IMR-90 (cell line): ENCODE results near the gene VCL. TPM values are rescaled to one million over a fixed set of nuclear protein-coding genes. Genes with fewer than 3 reads are reported as not detected.

Experiments used
- ATAC-seq: fragments of 200-7000 bp; cut with Tn5 transposase; 2 replicates; pipeline ENCODE4 v1.9.1; 2020; ENCODE audit warnings: low read depth, mild to moderate bottlenecking, moderate library complexity
- BruUV-seq: library from RNA; stranded (reverse); fragments of 400-500 nt; replicated peaks from 2 replicates; lab custom pipeline; 2021; lab: Mats Ljungman, UMichigan
- CTCF ChIA-PET: fragments of 300-600 bp; formaldehyde crosslinking; extraction: SDS; loops from one replicate; lab custom pipeline; 2021; ENCODE audit warnings: antibody characterized with exemption; lab: Yijun Ruan, JAX
- POLR2A ChIA-PET: fragments of 300-600 bp; sonication (Branson Sonifier 250); formaldehyde crosslinking; loops from one replicate; lab custom pipeline; 2022; ENCODE audit warnings: antibody characterized with exemption; ENCODE audit not compliant: unreplicated experiment; lab: Charles Lee
- DNase-seq: peaks from one replicate; pipeline ENCODE4 v3.0.0; 2013
- H2AFZ ChIP-seq: replicated peaks from 2 replicates; pipeline ENCODE3; 2013; ENCODE audit warnings: low read length, mild to moderate bottlenecking; ENCODE audit not compliant: poor library complexity
- H2AK5ac ChIP-seq: 2 replicates; pipeline ENCODE4 v1.6.1; 2013; ENCODE audit warnings: low read depth, low read length, inconsistent platforms
- H2AK9ac ChIP-seq: replicated peaks from 2 replicates; pipeline ENCODE3; 2013; ENCODE audit warnings: mild to moderate bottlenecking, low read depth, low read length, moderate library complexity; ENCODE audit not compliant: poor library complexity
- H2BK120ac ChIP-seq: 2 replicates; pipeline ENCODE4 v1.6.1; 2013; ENCODE audit warnings: low read depth, low read length, inconsistent platforms
- H2BK15ac ChIP-seq: 3 replicates; pipeline ENCODE4 v1.6.1; 2013; ENCODE audit warnings: low read depth, low read length, inconsistent platforms
- H2BK20ac ChIP-seq: 2 replicates; pipeline ENCODE4 v1.6.1; 2013; ENCODE audit warnings: low read depth, mild to moderate bottlenecking, inconsistent platforms, low read length, moderate library complexity
- H2BK5ac ChIP-seq: 2 replicates; pipeline ENCODE4 v1.6.1; 2013; ENCODE audit warnings: mild to moderate bottlenecking, low read depth, low read length, inconsistent platforms; ENCODE audit not compliant: poor library complexity, severe bottlenecking
- H3K14ac ChIP-seq: replicated peaks from 2 replicates; pipeline ENCODE4 v1.6.1; 2013; ENCODE audit warnings: low read depth, low read length, inconsistent platforms
- H3K18ac ChIP-seq: 2 replicates; pipeline ENCODE4 v1.6.1; 2013; ENCODE audit warnings: low read depth, low read length, control low read depth
- H3K23ac ChIP-seq: 2 replicates; pipeline ENCODE4 v1.6.1; 2013; ENCODE audit warnings: low read depth, low read length, inconsistent platforms
- H3K27ac ChIP-seq: 2 replicates; pipeline ENCODE4 v1.5.1; 2013; ENCODE audit warnings: mild to moderate bottlenecking, control low read depth, low read length; ENCODE audit not compliant: insufficient read depth
- H3K27me3 ChIP-seq: 2 replicates; pipeline ENCODE4 v1.6.1; 2013; ENCODE audit warnings: low read length; ENCODE audit not compliant: control insufficient read depth, insufficient read depth
- H3K36me3 ChIP-seq: 2 replicates; pipeline ENCODE4 v1.6.1; 2013; ENCODE audit warnings: low read length, mixed read lengths; ENCODE audit not compliant: control insufficient read depth, insufficient read depth
- H3K4ac ChIP-seq: 2 replicates; pipeline ENCODE4 v1.6.1; 2013; ENCODE audit warnings: low read depth, low read length, inconsistent platforms
- H3K4me1 ChIP-seq: 2 replicates; pipeline ENCODE4 v1.6.1; 2013; ENCODE audit warnings: low read length, mixed read lengths; ENCODE audit not compliant: control insufficient read depth, insufficient read depth
- H3K4me2 ChIP-seq: 2 replicates; pipeline ENCODE4 v1.6.1; 2013; ENCODE audit warnings: low read depth, mild to moderate bottlenecking, control low read depth, low read length, moderate library complexity
- H3K4me3 ChIP-seq: 2 replicates; pipeline ENCODE4 v1.5.1; 2013; ENCODE audit warnings: low read depth, mild to moderate bottlenecking, control low read depth, low read length, moderate library complexity; ENCODE audit not compliant: insufficient read depth
- H3K56ac ChIP-seq: 2 replicates; pipeline ENCODE4 v1.6.1; 2013; ENCODE audit warnings: low read length, inconsistent platforms; ENCODE audit not compliant: insufficient read depth; ENCODE audit errors: extremely low read depth
- H3K79me1 ChIP-seq, 2 experiments: 2 replicates each; pipeline ENCODE4 v1.6.1; 2013; ENCODE audit warnings: low read length in 2 of 2, inconsistent platforms in 1 of 2, low read depth in 1 of 2
- H3K9ac ChIP-seq: 2 replicates; pipeline ENCODE4 v1.6.1; 2013; ENCODE audit warnings: low read depth, low read length, control low read depth
- H3K9me1 ChIP-seq: 2 replicates; pipeline ENCODE4 v1.6.1; 2013; ENCODE audit warnings: low read length, inconsistent platforms; ENCODE audit not compliant: insufficient read depth
- H3K9me3 ChIP-seq: 2 replicates; pipeline ENCODE4 v1.6.1; 2013; ENCODE audit warnings: low read length; ENCODE audit not compliant: control insufficient read depth, insufficient read depth
- H4K20me1 ChIP-seq: 2 replicates; pipeline ENCODE4 v1.6.1; 2013; ENCODE audit warnings: low read length, inconsistent platforms; ENCODE audit not compliant: insufficient read depth
- H4K5ac ChIP-seq: 2 replicates; pipeline ENCODE4 v1.6.1; 2013; ENCODE audit warnings: mild to moderate bottlenecking, low read depth, low read length, control low read depth
- H4K8ac ChIP-seq, 2 experiments: 2 replicates each; pipeline ENCODE4 v1.6.1; 2013; ENCODE audit warnings: low read depth in 2 of 2, low read length in 2 of 2, control low read depth in 1 of 2, inconsistent platforms in 1 of 2
- H4K91ac ChIP-seq: 2 replicates; pipeline ENCODE4 v1.6.1; 2013; ENCODE audit warnings: low read depth, low read length, inconsistent platforms; ENCODE audit not compliant: insufficient read depth
- CEBPB ChIP-seq: IDR thresholded peaks from 2 replicates; pipeline ENCODE4 v1.6.1; 2012; ENCODE audit warnings: low read depth, low read length, improper control_type of control experiment
- CHD1 ChIP-seq: IDR thresholded peaks from 2 replicates; pipeline ENCODE4 v1.6.1; 2012; ENCODE audit warnings: low read depth, low read length, improper control_type of control experiment
- WGBS, 2 experiments: methylation state at CpG; one replicate each; pipeline versions ENCODE4 v1.1.5 to v1.1.7; 2013; ENCODE audit warnings: missing lambda C conversion rate in 2 of 2; ENCODE audit not compliant: insufficient read length in 1 of 2; ENCODE audit errors: extremely low coverage in 2 of 2; 5-methylcytosine and 5-hydroxymethylcytosine counted together
- dilution Hi-C: fragments of 300-500 bp; cut with HindIII; formaldehyde crosslinking; loops from one replicate; pipeline ENCODE4 v1.14.3; 2018; ENCODE audit warnings: low sequenced_read_pairs; ENCODE audit not compliant: unreplicated experiment
- in situ Hi-C: fragments of 300-500 bp; cut with MboI; formaldehyde crosslinking; loops from 3 replicates; pipeline ENCODE4 v1.14.3; 2019; ENCODE audit warnings: low sequenced_read_pairs, inconsistent platforms, mixed read lengths
- intact Hi-C: fragments of 100-400 bp; cut with micrococcal nuclease; formaldehyde crosslinking; loops from 2 replicates; pipeline ENCODE4 v1.10.0; 2022
- polyA plus RNA-seq, 3 experiments: library from polyadenylated mRNA; depleted of rRNA; stranded (reverse); fragments of >200 nt; gene quantifications; 2 replicates each; pipeline ENCODE4 v1.2.3, GENCODE V29; 2012; ENCODE audit warnings: low replicate concordance in 1 of 3
- total RNA-seq: library from RNA; depleted of rRNA; stranded (reverse); fragments of >200 nt; gene quantifications from 2 replicates; pipeline ENCODE4 v1.2.3, GENCODE V29; 2012

Gene VCL
- total and polyA plus RNA-seq, 2 of the 4 experiments (the other 2 are of a cell fraction): 227 to 283 TPM

DNA sequence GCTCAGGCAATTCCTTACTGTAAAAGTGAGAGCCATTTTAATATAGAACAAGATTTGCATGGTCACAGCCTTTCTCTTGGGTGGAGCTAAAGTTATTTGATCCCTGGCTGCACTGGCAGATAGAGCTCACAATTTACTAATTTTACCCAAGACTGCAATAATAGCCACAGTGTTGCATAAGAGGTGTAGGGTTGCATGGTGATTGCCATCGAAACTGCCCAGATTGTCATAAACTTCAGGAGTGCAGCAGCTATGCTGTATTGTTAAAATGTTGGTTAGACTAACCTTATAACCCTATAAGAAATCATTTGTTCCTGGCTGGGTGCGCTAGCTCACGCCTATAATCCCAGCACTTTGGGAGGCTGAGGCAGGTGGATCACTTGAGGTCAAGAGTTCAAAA lies 50.0 kb downstream of the VCL start:
- Histone ChIP-seq H3K36me3 (peaks cover 23% of the 10 kb centered on the region), H2BK20ac (peak overlapping the region; percentile 57), H3K79me1 (peaks cover 14 to 53% of the 10 kb centered on the region in 2 experiments; a peak in 3 of 4 replicates), H4K20me1 (peaks cover 65% of the 10 kb centered on the region), H3K4me1 (peaks cover 19% of the 10 kb centered on the region), H3K27ac (peak overlapping the region; percentile 45; the same call in 1 of the 2 replicates), H4K5ac (no peak overlapping the region), H4K91ac (no peak overlapping the region), H3K9me1 (peaks cover 23% of the 10 kb centered on the region), H3K56ac (peak overlapping the region; percentile 48; the same call in 1 of the 2 replicates), H3K9me3 (no peaks in the 10 kb centered on the region), H3K9ac (no peak overlapping the region), H2AK5ac (peak overlapping the region; percentile 91), H3K14ac (peak overlapping the region; percentile 57), H3K27me3 (no peaks in the 10 kb centered on the region), H4K8ac (peak overlapping the region in 1 of 2 experiments; percentile 43; a peak in 2 of 4 replicates), H2AK9ac (peak overlapping the region; percentile 6), H2AFZ (no peak overlapping the region), H3K18ac (peak overlapping the region; percentile 43; the same call in 1 of the 2 replicates), H2BK5ac (peak overlapping the region; percentile 99), H2BK15ac (no peak overlapping the region), H3K4me3 (no peak overlapping the region), H3K4ac (peak overlapping the region; percentile 45), H3K23ac (peak overlapping the region; percentile 67), H3K4me2 (peak overlapping the region; percentile 62), H2BK120ac (peak overlapping the region; percentile 51)
- dilution Hi-C loops: no loop called here
- BruUV-seq: no TSS peak
- ATAC-seq: peak; percentile 44
- intact Hi-C loops: no loop called here
- in situ Hi-C loops: no loop called here
- TF ChIP-seq CEBPB (peak; percentile 88), CHD1 (no peak)
- ChIA-PET CTCF (interaction anchor here (1.1 kb wide), 1 partner anchor 12 kb away, joined by 7 read pairs; no protein-coding TSS in a partner anchor), POLR2A (no interaction called here)
- no CpG with 5 or more reads among the region's 3 CpGs for WGBS, 2 experiments
- peak; percentile 62 for DNase-seq
